ENCODE results near the gene PDCD2L.

GRCh38 chr19:34402074-34402600 is 2.1 kb upstream of the PDCD2L start:
- TF ChIP-seq CTCF (IDR thresholded peaks at IDR 0.05) (no peak), POLR2A (IDR thresholded peaks at IDR 0.05) (no peak), EP300 (IDR thresholded peaks at IDR 0.05) (no peak)

Data from upper lobe of left lung (tissue), 4 donors.